Smooth muscle cell (in vitro differentiated cells): ENCODE results near the gene SNX14. TPM values are rescaled to one million over a fixed set of nuclear protein-coding genes. Genes with fewer than 3 reads are reported as not detected.

Experiments
- DNase-seq: peaks from one replicate; lab custom pipeline; 2025; ENCODE audit not compliant: unreplicated experiment; lab: John Stamatoyannopoulos, UW
- H2AFZ ChIP-seq: fragments of 200-600 bp; sonication (generic); 2 replicates; pipeline ENCODE4 v1.6.0; 2016; ENCODE audit warnings: antibody characterized with exemption, low read depth, mild to moderate bottlenecking
- H3F3A ChIP-seq: fragments of 200-600 bp; sonication (generic); 2 replicates; pipeline ENCODE4 v1.6.0; 2017; ENCODE audit warnings: antibody characterized with exemption, low read depth
- H3K27ac ChIP-seq: fragments of 200-600 bp; sonication (generic); 2 replicates; pipeline ENCODE4 v1.5.1; 2016; ENCODE audit warnings: low read depth, mild to moderate bottlenecking
- H3K27me3 ChIP-seq: fragments of 200-600 bp; sonication (generic); 2 replicates; pipeline ENCODE4 v1.6.1; 2016; ENCODE audit warnings: low read depth, mild to moderate bottlenecking
- H3K36me3 ChIP-seq: fragments of 200-600 bp; sonication (generic); 2 replicates; pipeline ENCODE4 v1.5.1; 2016; ENCODE audit warnings: low read depth
- H3K4me1 ChIP-seq: fragments of 200-600 bp; sonication (generic); 2 replicates; pipeline ENCODE4 v1.5.1; 2016; ENCODE audit warnings: low read depth
- H3K4me2 ChIP-seq: fragments of 200-600 bp; sonication (generic); 2 replicates; pipeline ENCODE4 v1.6.0; 2016; ENCODE audit warnings: mild to moderate bottlenecking
- H3K4me3 ChIP-seq: fragments of 200-600 bp; sonication (generic); 2 replicates; pipeline ENCODE4 v1.5.1; 2016; ENCODE audit warnings: mild to moderate bottlenecking
- H3K79me2 ChIP-seq: fragments of 200-600 bp; sonication (generic); 2 replicates; pipeline ENCODE4 v1.6.0; 2016; ENCODE audit warnings: low read depth, mild to moderate bottlenecking
- H3K9ac ChIP-seq: fragments of 200-600 bp; sonication (generic); 2 replicates; pipeline ENCODE4 v1.6.0; 2016; ENCODE audit warnings: low read depth
- H3K9me3 ChIP-seq: fragments of 200-600 bp; sonication (generic); replicated peaks from 2 replicates; pipeline ENCODE4 v1.5.1; 2016; ENCODE audit warnings: low read depth
- H4K20me1 ChIP-seq: fragments of 200-600 bp; sonication (generic); 2 replicates; pipeline ENCODE4 v1.6.0; 2016; ENCODE audit warnings: low read depth
- WGBS: methylation state at CpG from one replicate; pipeline ENCODE4 v1.1.7; 2016; ENCODE audit warnings: low lambda C conversion rate; 5-methylcytosine and 5-hydroxymethylcytosine counted together
- polyA plus RNA-seq: library from polyadenylated mRNA; unstranded; fragments of >200 nt; fragmentation: Nextera tagmentation; extraction: Ambion mirVana; gene quantifications from 2 replicates; pipeline ENCODE4 v1.2.1, GENCODE V29; 2016
- total RNA-seq: library from RNA; depleted of rRNA; stranded (reverse); fragments of >200 nt; gene quantifications from 2 replicates; pipeline ENCODE4 v1.2.3, GENCODE V29; 2014
- TF ChIP-seq, protein P1 (sequence below): fragments of 200-600 bp; sonication (generic); IDR thresholded peaks from 2 replicates; pipeline ENCODE4 v1.5.1; 2017; ENCODE audit warnings: borderline replicate concordance, mild to moderate bottlenecking, antibody characterized with exemption; ENCODE audit not compliant: insufficient read depth, poor library complexity, severe bottlenecking

SNX14 gene
- total and polyA plus RNA-seq, 2 experiments from 2014 or later, result 53.0 to 134 TPM

DNA sequence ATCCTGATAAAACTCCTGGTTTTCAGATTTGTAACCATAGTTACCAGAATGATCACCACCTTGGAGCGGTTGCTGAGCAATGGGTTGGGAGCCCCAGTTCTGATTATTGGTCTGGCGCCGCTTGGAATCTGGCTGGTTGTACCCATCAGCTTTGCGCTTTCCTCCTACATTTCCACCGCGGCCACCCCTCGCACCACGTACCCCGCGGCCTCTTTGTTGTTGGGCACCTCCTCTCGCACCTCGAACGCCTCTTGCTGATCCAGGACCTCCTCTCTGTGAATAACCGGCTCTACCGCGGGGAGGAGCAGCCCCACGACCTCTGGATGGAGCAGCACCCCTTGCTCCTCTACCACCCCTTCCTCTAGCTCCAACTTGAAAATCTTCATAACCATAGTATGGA is 21.1 kb upstream of the SNX14 start:
- no peak for DNase-seq
- H3K79me2 ChIP-seq, result peaks cover 64% of the 10 kb centered on the region
- H3K36me3 ChIP-seq, result peaks cover 67% of the 10 kb centered on the region

GRCh38 chr6:85612690-85613474 is 19.2 kb upstream of the SNX14 start:
- 97% methylated on average over 4 of the region's 4 CpGs for WGBS
- H3K4me2 ChIP-seq, result no peak overlapping the region

More for the DNA sequence above, 21.1 kb upstream of the SNX14 start:
- H3K9me3 ChIP-seq, result no peaks in the 10 kb centered on the region
- H3K27ac ChIP-seq, result no peak overlapping the region
- TF ChIP-seq, protein P1, sequence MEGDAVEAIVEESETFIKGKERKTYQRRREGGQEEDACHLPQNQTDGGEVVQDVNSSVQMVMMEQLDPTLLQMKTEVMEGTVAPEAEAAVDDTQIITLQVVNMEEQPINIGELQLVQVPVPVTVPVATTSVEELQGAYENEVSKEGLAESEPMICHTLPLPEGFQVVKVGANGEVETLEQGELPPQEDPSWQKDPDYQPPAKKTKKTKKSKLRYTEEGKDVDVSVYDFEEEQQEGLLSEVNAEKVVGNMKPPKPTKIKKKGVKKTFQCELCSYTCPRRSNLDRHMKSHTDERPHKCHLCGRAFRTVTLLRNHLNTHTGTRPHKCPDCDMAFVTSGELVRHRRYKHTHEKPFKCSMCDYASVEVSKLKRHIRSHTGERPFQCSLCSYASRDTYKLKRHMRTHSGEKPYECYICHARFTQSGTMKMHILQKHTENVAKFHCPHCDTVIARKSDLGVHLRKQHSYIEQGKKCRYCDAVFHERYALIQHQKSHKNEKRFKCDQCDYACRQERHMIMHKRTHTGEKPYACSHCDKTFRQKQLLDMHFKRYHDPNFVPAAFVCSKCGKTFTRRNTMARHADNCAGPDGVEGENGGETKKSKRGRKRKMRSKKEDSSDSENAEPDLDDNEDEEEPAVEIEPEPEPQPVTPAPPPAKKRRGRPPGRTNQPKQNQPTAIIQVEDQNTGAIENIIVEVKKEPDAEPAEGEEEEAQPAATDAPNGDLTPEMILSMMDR, result no peak
- peaks cover 97% of the 10 kb centered on the region for H4K20me1 ChIP-seq
- H3K4me3 ChIP-seq, result no peak overlapping the region
- no peaks in the 10 kb centered on the region for H3K4me1 ChIP-seq
- no peaks in the 10 kb centered on the region for H3K27me3 ChIP-seq
- H3F3A ChIP-seq, result peaks cover 15% of the 10 kb centered on the region
- H2AFZ ChIP-seq, result no peak overlapping the region
- no peak overlapping the region for H3K9ac ChIP-seq
- 98% methylated on average over 17 of the region's 17 CpGs for WGBS
- no peak overlapping the region for H3K4me2 ChIP-seq

DNA sequence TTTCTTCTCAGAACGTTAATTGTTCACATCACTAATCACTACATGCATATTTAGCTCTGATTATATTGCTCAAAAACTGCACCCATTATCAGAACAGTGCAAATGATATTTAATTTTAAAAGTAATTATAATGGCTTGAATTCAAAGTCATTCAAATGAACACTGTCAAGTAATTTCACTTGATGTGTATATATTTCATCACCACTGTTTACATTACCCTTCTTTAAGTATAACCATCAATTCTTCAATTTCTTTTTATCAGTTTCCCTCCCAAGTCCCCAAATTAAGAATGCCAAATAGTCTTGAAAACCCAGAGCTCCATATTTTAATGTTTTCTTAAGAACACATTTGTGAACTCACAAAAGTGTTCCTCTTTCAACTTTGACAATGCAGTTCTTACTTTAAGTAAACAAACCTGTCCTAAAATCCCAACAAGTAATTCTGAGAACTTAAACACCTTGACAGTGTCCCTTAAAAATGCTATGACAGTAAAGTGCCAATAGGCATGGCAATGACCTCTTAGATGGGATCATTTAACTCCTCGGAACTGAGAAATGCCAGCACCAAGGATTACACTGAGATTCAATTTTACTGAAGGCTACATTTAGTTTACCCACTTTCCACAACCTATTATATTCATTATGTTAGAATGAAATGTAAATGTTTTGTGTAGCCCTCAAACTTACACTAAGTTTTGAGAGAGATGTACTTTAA is 16.7 kb upstream of the SNX14 start:
- no peak overlapping the region for H3K27ac ChIP-seq
- 89% methylated on average over 2 of the region's 2 CpGs for WGBS
- H3K9ac ChIP-seq, result no peak overlapping the region
- H3K4me2 ChIP-seq, result no peak overlapping the region
- H3K4me3 ChIP-seq, result no peak overlapping the region
- H3K79me2 ChIP-seq, result peaks cover 32% of the 10 kb centered on the region
- H3K36me3 ChIP-seq, result peaks cover 40% of the 10 kb centered on the region
- DNase-seq, result no peak
- no peaks in the 10 kb centered on the region for H3K27me3 ChIP-seq
- H2AFZ ChIP-seq, result no peak overlapping the region
- no peaks in the 10 kb centered on the region for H3K9me3 ChIP-seq
- TF ChIP-seq, protein P1, result no peak
- H4K20me1 ChIP-seq, result peaks cover 82% of the 10 kb centered on the region
- peaks cover 19% of the 10 kb centered on the region for H3F3A ChIP-seq
- H3K4me1 ChIP-seq, result no peaks in the 10 kb centered on the region

More at GRCh38 chr6:85612690-85613474, 19.2 kb upstream of the SNX14 start:
- H3F3A ChIP-seq, result peaks cover 15% of the 10 kb centered on the region
- no peak overlapping the region for H3K9ac ChIP-seq
- no peak overlapping the region for H3K4me3 ChIP-seq
- no peaks in the 10 kb centered on the region for H3K27me3 ChIP-seq
- H3K9me3 ChIP-seq, result no peaks in the 10 kb centered on the region
- no peaks in the 10 kb centered on the region for H3K4me1 ChIP-seq
- H4K20me1 ChIP-seq, result peaks cover 92% of the 10 kb centered on the region
- H3K79me2 ChIP-seq, result peaks cover 50% of the 10 kb centered on the region
- TF ChIP-seq, protein P1, result no peak
- peaks cover 57% of the 10 kb centered on the region for H3K36me3 ChIP-seq
- DNase-seq, result no peak
- no peak overlapping the region for H3K27ac ChIP-seq
- H2AFZ ChIP-seq, result no peak overlapping the region
